Adrenal gland (tissue), 12 donors: ENCODE data around the gene ELMOD3. TPM values are rescaled to one million over a fixed set of nuclear protein-coding genes. Genes with fewer than 3 reads are reported as not detected.

Source experiments
- DNase-seq, 7 donors: peaks; one replicate each; pipeline ENCODE4 v3.0.0-alpha.2; 2019 to 2020
- H3K27ac ChIP-seq, 5 donors: fragments of 200-600 bp; sonication (generic) in 4 of 5; 1 replicate in 3 of 5; 2 replicates in 2 of 5; pipeline versions ENCODE4 v1.5.1 to v1.8.0; 2016 to 2020; ENCODE audit warnings: mild to moderate bottlenecking in 1 of 5
- H3K27me3 ChIP-seq: fragments of 200-600 bp; 2 replicates; pipeline ENCODE4 v1.8.0; 2021
- H3K36me3 ChIP-seq, 2 donors: fragments of 200-600 bp; replicated peaks in 1 of 2; 1 replicate in 1 of 2; 2 replicates in 1 of 2; pipeline versions ENCODE4 v1.5.1 to v1.8.0; 2018 to 2022
- H3K4me1 ChIP-seq, 2 donors: fragments of 200-600 bp; replicated peaks in 1 of 2; 1 replicate in 1 of 2; 2 replicates in 1 of 2; pipeline versions ENCODE4 v1.5.1 to v1.8.0; 2018 to 2021
- H3K4me3 ChIP-seq, 4 donors: fragments of 200-600 bp; sonication (generic) in 3 of 4; one replicate each; pipeline ENCODE4 v1.5.1; 2016 to 2018
- H3K9me3 ChIP-seq, 3 donors: fragments of 200-600 bp; sonication (generic) in 1 of 3; replicated peaks in 1 of 3; 1 replicate in 2 of 3; 2 replicates in 1 of 3; pipeline versions ENCODE4 v1.5.1 to v1.8.0; 2016 to 2021
- POLR2A ChIP-seq, 2 donors: fragments of 450-650 bp; IDR thresholded peaks; one replicate each; pipeline ENCODE4 v1.6.1; 2017; ENCODE audit warnings: antibody characterized with exemption in 2 of 2, mild to moderate bottlenecking in 2 of 2, moderate library complexity in 1 of 2
- WGBS, 4 donors: extraction: QIAGEN DNeasy Blood & Tissue Kit in 2 of 4; methylation state at CpG; one replicate each; pipeline versions ENCODE4 v1.1.5 to v1.1.7; 2013 to 2017; 5-methylcytosine and 5-hydroxymethylcytosine counted together
- intact Hi-C, 2 donors: fragments of 100-400 bp; cut with DNase I; formaldehyde crosslinking; loops; one replicate each; pipeline versions ENCODE4 v1.14.1 to v1.15.0; 2022 to 2023
- polyA plus RNA-seq, 3 donors: library from polyadenylated mRNA; stranded (reverse); fragments of 200-250 nt in 2 of 3; fragments of 350-450 nt in 1 of 3; fragmentation: Illumina TruSeq in 1 of 3; extraction: RNeasy Lipid Tissue Mini Kit (QIAGEN cat#74804) in 1 of 3; gene quantifications; one replicate each; pipeline ENCODE4 v1.2.3, GENCODE V29; 2013 to 2014
- total RNA-seq, 9 donors: library from RNA; depleted of rRNA in 4 of 9; stranded (reverse); fragments of >200 nt in 4 of 9; fragments of 120-200 nt in 1 of 9; fragmentation: NEBNext Ultra II Directional in 1 of 9; extraction: Animal tissue kit (Norgen Biotek cat#: 25700) in 1 of 9; gene quantifications; one replicate each; pipeline versions ENCODE4 v1.1.0 to v1.2.4, GENCODE V29; 2013 to 2023
- TF ChIP-seq, protein P1 (sequence below), 6 experiments: fragments of 450-650 bp in 4 of 6; fragments of 200-600 bp in 2 of 6; sonication (generic) in 1 of 6; IDR thresholded peaks; 1 replicate in 5 of 6; 2 replicates in 1 of 6; pipeline versions ENCODE4 v1.5.1 to v1.8.0; 2016 to 2021; ENCODE audit warnings: antibody characterized with exemption in 6 of 6, mild to moderate bottlenecking in 2 of 6, moderate library complexity in 1 of 6
- donor health status: healthy with polysubstance abuse.
- donor health status: Bipolar disorder and iron deficiency.
- donor health status: DM: yes; HTN: yes; CAD: no.
- donor health status: DM: no; HTN: no; CAD: no.
- donor health status: DM: no; HTN: no; CAD: no.
- donor health status: DM: yes; HTN: yes; CAD: no.

The ELMOD3 gene
- total and polyA plus RNA-seq, 12 donors, result 12.3 to 69.0 (median 27.3) TPM

DNA sequence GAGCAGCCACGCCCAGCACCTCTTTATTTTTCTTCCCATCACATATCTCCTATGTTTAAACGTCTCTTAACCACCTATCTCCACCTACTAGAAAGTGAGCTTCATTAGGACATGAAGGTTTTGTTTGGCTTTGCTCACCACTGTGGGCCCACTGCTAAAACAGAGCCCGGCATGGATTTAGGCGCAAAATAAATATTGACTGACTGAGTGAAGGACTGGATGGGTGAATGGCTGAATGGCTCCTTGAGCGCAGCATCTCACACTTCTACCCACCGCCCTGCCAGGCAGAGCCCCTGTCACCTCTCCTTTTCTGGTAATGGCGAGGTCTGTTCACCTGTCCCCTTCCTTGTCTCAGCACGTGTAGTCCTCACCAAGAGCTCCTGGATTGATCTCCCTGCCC, 45.5 kb downstream of the ELMOD3 start:
- Histone ChIP-seq H3K27me3 (no peaks in the 10 kb centered on the region), H3K4me1 (peaks cover 0 to 1% of the 10 kb centered on the region in 2 donors), H3K36me3 (no peaks in the 10 kb centered on the region), H3K9me3 (no peaks in the 10 kb centered on the region), H3K4me3 (no peak overlapping the region), H3K27ac (no peak overlapping the region)
- 85 to 94% (median 91%) methylated on average over 8 of the region's 8 CpGs for WGBS, 4 donors
- no peak for TF ChIP-seq POLR2A (IDR thresholded peaks at IDR 0.05)
- TF ChIP-seq, protein P1, sequence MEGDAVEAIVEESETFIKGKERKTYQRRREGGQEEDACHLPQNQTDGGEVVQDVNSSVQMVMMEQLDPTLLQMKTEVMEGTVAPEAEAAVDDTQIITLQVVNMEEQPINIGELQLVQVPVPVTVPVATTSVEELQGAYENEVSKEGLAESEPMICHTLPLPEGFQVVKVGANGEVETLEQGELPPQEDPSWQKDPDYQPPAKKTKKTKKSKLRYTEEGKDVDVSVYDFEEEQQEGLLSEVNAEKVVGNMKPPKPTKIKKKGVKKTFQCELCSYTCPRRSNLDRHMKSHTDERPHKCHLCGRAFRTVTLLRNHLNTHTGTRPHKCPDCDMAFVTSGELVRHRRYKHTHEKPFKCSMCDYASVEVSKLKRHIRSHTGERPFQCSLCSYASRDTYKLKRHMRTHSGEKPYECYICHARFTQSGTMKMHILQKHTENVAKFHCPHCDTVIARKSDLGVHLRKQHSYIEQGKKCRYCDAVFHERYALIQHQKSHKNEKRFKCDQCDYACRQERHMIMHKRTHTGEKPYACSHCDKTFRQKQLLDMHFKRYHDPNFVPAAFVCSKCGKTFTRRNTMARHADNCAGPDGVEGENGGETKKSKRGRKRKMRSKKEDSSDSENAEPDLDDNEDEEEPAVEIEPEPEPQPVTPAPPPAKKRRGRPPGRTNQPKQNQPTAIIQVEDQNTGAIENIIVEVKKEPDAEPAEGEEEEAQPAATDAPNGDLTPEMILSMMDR (IDR thresholded peaks at IDR 0.05), result no peak
- DNase-seq, result no peak
- intact Hi-C loops, result no loop called here

DNA sequence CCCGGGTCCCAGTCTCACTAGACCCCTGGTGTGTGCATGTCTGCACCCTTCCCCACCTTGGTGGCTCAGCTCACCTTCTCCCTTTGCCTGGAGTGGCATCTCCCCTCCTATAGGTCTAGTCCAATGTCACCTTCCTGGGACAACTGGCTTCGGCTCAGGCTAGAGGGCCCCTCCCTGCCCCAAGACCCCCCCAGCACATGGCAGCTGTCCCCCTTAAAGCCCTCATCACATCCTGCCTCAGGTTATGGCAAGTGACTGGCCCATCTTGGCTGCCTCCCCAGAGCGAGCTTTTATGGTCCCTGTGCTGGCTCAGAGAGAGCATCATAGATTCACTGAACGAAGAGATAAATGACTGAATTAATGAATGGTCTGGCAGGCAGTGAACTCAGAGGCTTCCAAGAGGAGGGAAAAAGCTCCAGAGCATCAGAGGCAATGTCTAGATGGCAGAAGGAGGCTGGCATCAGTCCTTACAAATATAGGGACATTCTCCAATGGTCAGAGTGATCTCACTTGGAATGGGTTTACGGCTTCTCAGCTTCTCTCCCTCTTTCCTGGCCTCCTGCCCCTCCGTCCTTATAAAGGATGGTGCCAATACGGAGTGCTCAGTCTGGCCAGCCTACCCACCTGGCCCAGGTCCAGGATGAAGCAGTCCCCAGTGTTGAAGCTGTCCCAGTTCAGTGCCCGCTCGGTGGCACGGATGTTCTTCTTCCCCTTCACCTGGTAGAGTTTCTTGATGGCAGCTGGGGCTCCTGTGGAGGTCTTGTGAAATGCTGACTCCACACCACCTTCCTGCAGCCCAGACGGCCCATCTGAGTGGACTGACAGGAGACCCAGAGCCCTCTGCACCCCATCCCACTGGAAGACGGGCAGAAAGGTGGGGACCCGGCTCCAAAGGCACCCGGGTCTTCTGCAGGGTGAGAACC, 46.2 kb downstream of the ELMOD3 start:
- DNase-seq, result no peak
- no peak overlapping the region for H3K27ac ChIP-seq
- WGBS, 4 donors, result 78 to 85% (median 84%) methylated on average over 13 to 14 of the region's 14 CpGs
- no peaks in the 10 kb centered on the region for H3K9me3 ChIP-seq
- H3K27me3 ChIP-seq, result no peaks in the 10 kb centered on the region
- no peaks in the 10 kb centered on the region for H3K4me1 ChIP-seq
- TF ChIP-seq POLR2A (IDR thresholded peaks at IDR 0.05), result no peak
- TF ChIP-seq, protein P1 (IDR thresholded peaks at IDR 0.05), result no peak
- H3K36me3 ChIP-seq, result no peaks in the 10 kb centered on the region
- intact Hi-C loops, result no loop called here
- H3K4me3 ChIP-seq, result no peak overlapping the region

DNA sequence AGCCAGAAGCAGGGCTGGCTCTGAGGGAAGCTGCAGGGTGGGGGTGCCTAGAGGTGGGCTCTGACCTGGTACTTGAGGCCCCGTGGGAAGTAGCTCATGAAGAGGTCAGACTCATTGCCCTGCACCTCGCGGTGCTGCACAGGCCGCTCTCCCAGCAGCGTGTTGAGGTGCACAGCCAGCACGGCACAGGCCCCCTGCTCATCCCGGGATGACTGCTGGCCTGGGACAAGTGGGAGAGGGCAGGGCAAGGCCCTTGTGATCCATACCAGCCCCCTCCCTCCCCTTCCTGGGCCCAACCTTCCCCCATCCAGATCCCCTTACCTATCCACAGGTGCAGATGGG, 46.9 kb downstream of the ELMOD3 start:
- DNase-seq, result no peak
- Histone ChIP-seq H3K36me3 (no peaks in the 10 kb centered on the region), H3K27me3 (no peaks in the 10 kb centered on the region), H3K4me1 (no peaks in the 10 kb centered on the region), H3K9me3 (no peaks in the 10 kb centered on the region), H3K4me3 (no peak overlapping the region), H3K27ac (no peak overlapping the region)
- TF ChIP-seq POLR2A (IDR thresholded peaks at IDR 0.05), result no peak
- TF ChIP-seq, protein P1 (IDR thresholded peaks at IDR 0.05), result no peak
- 80 to 94% (median 89%) methylated on average over 1 to 7 of the region's 7 CpGs for WGBS, 4 donors
- intact Hi-C loops, result no loop called here

DNA sequence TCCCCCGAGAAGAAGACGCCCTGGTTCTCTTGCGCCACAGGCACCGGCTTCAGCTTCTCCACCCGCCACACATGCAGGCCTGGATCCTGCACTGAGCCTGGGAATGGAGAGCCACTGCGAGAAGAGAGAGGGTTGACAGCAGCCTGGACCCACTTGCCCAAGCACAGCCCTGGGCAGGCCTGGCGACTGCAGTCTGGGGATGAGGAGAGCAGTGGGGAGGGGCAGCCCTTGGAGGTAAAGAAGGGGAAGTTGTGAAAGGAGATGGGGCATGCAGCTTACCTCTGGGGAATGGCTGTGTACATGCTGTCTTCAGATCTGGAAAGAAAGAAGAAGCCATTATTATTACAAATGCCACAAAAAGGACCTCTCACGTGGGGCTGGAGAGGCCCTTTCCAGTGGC, 47.3 kb downstream of the ELMOD3 start:
- DNase-seq, result no peak
- TF ChIP-seq, protein P1 (IDR thresholded peaks at IDR 0.05), result no peak
- TF ChIP-seq POLR2A (IDR thresholded peaks at IDR 0.05), result no peak
- Histone ChIP-seq H3K4me3 (no peak overlapping the region), H3K27ac (no peak overlapping the region), H3K36me3 (no peaks in the 10 kb centered on the region), H3K27me3 (no peaks in the 10 kb centered on the region), H3K4me1 (no peaks in the 10 kb centered on the region), H3K9me3 (no peaks in the 10 kb centered on the region)
- intact Hi-C loops, result no loop called here
- 85 to 95% (median 92%) methylated on average over 8 of the region's 8 CpGs for WGBS, 4 donors
